Measurements from ENCODE around the gene RGSL1. TPM values are rescaled to one million over a fixed set of nuclear protein-coding genes. Genes with fewer than 3 reads are reported as not detected.
A peak's percentile ranks its signal among the peaks of the same experiment; 100 is the strongest.

RGSL1 gene
- total and polyA plus RNA-seq, 12 donors: not detected

- ATAC-seq (peak in 3 of 8 donors; percentile 37 to 64 (median 53)), DNase-seq (peak in 1 of 2 donors; percentile 23)
- intact Hi-C loops (cut with DNase I): no loop called here
- Histone ChIP-seq H3K9me3 (peaks cover 0 to 20% (median 7%) of the 10 kb centered on the region in 11 donors), H3K36me3 (no peaks in the 10 kb centered on the region), H3K4me1 (peaks cover 0 to 4% (median 0%) of the 10 kb centered on the region in 9 donors), H3K27ac (no peak overlapping the region), H3K27me3 (peaks cover 0 to under 1% (median 0%) of the 10 kb centered on the region in 7 donors), H3K4me3 (no peak overlapping the region)
- TF ChIP-seq CTCF (IDR thresholded peaks at IDR 0.05): no peak
- 10 to 15% methylated on average over 3 of the region's 3 CpGs for WGBS, 2 donors
These were observed 57.7 kb downstream of the RGSL1 start for GRCh38 chr1:182507685-182508084.

GRCh38 chr1:182515556-182515955 lies 65.6 kb downstream of the RGSL1 start:
- H3K36me3 ChIP-seq: no peaks in the 10 kb centered on the region
- H3K27me3 ChIP-seq: no peaks in the 10 kb centered on the region
- intact Hi-C loops (cut with DNase I): no loop called here
- WGBS, 2 donors: 81 to 90% methylated on average over 17 of the region's 17 CpGs
- H3K27ac ChIP-seq: no peak overlapping the region
- H3K4me1 ChIP-seq: no peaks in the 10 kb centered on the region
- peaks cover 0 to 30% (median 9%) of the 10 kb centered on the region in 11 donors for H3K9me3 ChIP-seq
- no peak for TF ChIP-seq CTCF (IDR thresholded peaks at IDR 0.05)
- ATAC-seq (no peak), DNase-seq (no peak)
- H3K4me3 ChIP-seq: no peak overlapping the region

GRCh38 chr1:182520736-182521135 lies 70.8 kb downstream of the RGSL1 start:
- intact Hi-C loops (cut with DNase I): no loop called here
- no peak overlapping the region for H3K4me3 ChIP-seq
- TF ChIP-seq CTCF (IDR thresholded peaks at IDR 0.05): no peak
- peaks cover 0 to 53% (median 27%) of the 10 kb centered on the region in 11 donors for H3K9me3 ChIP-seq
- no peaks in the 10 kb centered on the region for H3K27me3 ChIP-seq
- H3K4me1 ChIP-seq: peaks cover 0 to 3% (median 0%) of the 10 kb centered on the region in 9 donors
- no peak for ATAC-seq
- DNase-seq: no peak
- no peak overlapping the region for H3K27ac ChIP-seq
- H3K36me3 ChIP-seq: no peaks in the 10 kb centered on the region

GRCh38 chr1:182525342-182525741 lies 75.4 kb downstream of the RGSL1 start:
- Histone ChIP-seq H3K4me3 (no peak overlapping the region), H3K4me1 (peaks cover 0 to 3% (median 0%) of the 10 kb centered on the region in 9 donors), H3K9me3 (peaks cover 0 to 61% (median 25%) of the 10 kb centered on the region in 11 donors), H3K27me3 (peaks cover 0 to 5% (median 0%) of the 10 kb centered on the region in 7 donors), H3K36me3 (no peaks in the 10 kb centered on the region), H3K27ac (no peak overlapping the region)
- no peak for DNase-seq
- no peak for TF ChIP-seq CTCF (IDR thresholded peaks at IDR 0.05)
- intact Hi-C loops (cut with DNase I): no loop called here
- no peak for ATAC-seq
